RPMI7951 (cell line): ENCODE results near the gene PTPRN2. TPM values are rescaled to one million over a fixed set of nuclear protein-coding genes. Genes with fewer than 3 reads are reported as not detected.
"Not testable (repeated sequence)": the region's sequence is repeated elsewhere in the genome, so short reads cannot be mapped to it uniquely, and the experiment has no call there.

Experiments used
- DNase-seq: peaks from one replicate; pipeline ENCODE4 v3.0.0-alpha.2; 2012; ENCODE audit warnings: low read depth
- total RNA-seq: library from RNA; depleted of rRNA; stranded (reverse); fragments of >200 nt; shearing (Covaris generic); gene quantifications from 2 replicates; pipeline ENCODE4 v1.2.3, GENCODE V29; 2014

PTPRN2 gene
- total RNA-seq, 1 experiment from 2014 or later: 9.0 TPM

- no peak for DNase-seq
Observed at GRCh38 chr7:157736341-157736740, 851.3 kb downstream of the PTPRN2 start.

GRCh38 chr7:157735826-157736225 lies 851.8 kb downstream of the PTPRN2 start:
- no peak for DNase-seq

- no peak for DNase-seq
Observed at GRCh38 chr7:157734676-157735640, 852.7 kb downstream of the PTPRN2 start.

DNA sequence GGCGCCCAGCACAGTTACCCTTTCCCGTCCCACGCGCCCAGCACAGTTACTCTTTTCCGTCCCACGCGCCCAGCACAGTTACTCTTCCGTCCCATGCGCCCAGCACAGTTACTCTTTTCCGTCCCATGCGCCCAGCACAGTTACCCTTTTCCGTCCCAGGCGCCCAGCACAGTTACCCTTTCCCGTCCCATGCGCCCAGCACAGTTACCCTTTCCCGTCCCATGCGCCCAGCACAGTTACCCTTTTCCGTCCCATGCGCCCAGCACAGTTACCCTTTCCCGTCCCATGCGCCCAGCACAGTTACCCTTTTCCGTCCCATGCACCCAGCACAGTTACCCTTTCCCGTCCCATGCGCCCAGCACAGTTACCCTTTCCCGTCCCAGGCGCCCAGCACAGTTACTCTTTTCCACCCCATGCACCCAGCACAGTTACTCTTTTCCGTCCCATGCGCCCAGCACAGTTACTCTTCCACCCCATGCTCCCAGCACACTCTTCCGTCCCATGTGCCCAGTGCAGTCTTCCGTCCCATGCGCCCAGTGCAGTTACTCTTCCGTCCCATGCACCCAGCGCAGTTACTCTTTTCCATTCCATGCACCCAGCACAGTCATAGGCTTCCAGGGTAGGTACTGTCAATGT lies 853.7 kb downstream of the PTPRN2 start:
- DNase-seq: not testable (repeated sequence)

DNA sequence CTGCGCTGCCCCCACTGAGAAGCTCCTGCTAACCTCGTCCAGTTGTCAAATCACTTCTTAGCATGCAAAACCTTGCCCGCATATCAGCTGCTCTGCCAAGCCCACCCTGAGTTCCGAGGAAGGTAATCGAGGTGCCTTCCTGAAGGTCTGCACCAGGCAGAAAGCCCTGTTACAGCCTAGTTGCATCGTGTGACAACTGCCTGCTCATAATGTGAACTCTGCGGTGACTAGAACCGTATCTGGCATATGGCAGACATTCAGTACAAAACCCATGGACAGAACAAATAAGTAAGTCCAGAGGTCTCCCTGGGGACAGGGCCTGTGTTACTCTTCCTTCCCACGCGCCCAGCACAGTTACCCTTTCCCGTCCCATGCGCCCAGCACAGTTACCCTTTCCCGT lies 856.5 kb downstream of the PTPRN2 start:
- no peak for DNase-seq

GRCh38 chr7:157730614-157731013 lies 857.0 kb downstream of the PTPRN2 start:
- DNase-seq: no peak

DNA sequence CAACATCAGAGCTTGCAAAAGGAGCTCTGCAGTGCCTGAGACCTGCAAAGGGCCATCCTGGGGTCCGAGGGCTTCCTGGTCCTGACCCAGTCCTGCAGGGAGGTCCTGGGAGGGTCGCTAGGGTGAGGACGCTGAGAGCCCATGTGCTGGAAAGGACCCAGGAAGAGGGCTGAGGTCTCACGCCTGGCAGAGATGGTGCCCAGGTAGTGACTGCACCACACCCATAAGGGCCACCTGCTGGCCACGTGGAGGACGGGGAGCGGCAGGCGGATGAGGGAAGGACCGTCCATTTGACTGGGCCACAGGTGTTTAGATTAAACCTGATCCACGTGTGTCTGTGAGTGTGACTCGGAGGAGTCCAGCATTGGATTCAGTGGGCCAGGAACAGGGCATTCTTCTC lies 858.1 kb downstream of the PTPRN2 start:
- no peak for DNase-seq

DNA sequence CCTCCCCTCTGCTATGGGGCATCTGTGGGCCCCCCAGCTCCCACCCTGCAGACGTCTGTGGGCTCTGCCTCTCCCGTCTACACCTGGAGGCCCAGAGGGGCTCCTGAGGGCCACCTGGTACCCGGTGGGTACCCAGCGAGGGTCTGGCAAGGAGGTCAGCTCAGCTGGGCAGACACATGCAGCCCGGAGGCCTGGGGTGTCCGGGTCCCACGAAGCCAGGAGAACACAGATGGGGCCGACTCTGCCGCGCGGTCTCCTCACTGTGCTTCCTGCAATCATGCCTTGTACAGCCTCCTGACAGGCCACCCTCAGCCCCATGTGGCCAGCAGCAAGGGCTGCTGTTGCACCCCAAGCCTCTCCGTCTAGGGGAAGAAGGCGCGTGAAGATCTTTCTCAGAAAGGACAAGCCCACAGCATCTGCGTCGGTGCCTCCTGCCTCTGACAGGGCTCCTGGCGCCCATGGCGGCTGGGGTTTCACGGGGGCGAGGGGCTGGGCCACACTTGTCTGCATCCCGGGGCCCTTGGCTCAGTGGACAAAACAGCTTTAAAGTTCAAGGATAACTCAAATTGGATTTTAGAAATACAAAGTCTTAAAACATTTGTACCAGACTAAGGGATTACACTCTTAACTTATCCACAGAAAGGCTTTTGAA lies 859.5 kb downstream of the PTPRN2 start:
- DNase-seq: no peak

- DNase-seq: no peak
Observed at GRCh38 chr7:157726764-157727163, 860.9 kb downstream of the PTPRN2 start.

DNA sequence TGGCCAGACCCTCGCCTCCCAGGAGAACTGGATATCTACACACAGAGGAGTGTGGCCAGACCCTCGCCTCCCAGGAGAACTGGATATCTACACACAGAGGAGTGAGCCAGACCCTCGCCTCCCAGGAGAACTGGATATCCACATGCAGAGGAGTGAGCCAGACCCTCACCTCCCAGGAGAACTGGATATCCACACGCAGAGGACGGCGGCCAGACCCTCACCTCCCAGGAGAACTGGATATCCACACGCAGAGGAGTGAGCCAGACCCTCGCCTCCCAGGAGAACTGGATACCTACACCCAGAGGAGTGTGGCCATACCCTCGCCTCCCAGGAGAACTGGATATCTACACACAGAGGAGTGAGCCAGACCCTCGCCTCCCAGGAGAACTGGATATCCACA lies 862.3 kb downstream of the PTPRN2 start:
- not testable (repeated sequence) for DNase-seq

GRCh38 chr7:157723205-157723604 lies 864.4 kb downstream of the PTPRN2 start:
- DNase-seq: no peak

DNA sequence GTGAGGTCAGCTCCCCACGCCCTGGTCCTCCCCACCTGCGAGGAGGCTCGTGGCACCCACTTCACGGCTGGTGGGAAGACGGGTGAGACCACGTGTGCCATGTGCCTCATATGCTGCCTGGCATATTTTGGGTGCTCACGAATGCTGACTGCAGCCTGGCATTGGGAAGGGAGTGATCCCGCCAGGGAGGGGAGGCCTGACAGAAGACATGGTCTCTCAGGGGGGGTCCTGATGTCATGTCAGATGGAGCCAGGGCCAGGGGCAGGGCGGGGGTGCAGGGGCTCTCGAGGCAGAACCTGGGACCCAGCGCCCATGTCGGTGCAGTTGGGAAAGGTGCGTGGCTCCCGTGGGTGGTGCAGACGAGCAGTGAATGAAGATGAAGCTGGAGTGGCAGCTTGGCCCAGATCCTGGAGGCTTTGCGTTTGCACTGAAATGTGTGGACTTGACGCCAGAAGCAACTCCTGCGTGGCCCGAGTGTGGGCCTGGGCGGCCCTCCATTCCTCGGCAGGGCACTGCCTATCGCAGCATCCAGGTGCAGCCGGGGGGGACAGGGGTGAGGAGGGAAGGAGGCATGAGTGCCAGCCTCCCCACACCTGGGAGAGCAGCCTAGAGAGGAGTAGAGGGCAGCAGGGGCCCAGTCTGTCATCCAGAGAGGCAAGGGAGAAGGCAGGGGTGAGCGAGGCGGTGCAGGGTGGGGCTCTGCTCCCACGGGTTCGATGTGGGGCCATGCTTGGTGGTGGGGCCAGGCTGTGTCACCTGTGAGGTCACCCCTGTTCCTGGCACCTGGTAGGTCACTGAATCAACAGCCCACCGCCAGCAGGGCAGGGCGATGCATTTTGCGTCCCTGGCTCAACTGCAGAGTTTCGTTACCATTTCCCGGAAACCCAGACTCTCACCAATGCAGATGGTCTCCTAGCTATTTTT lies 865.2 kb downstream of the PTPRN2 start:
- DNase-seq: no peak

GRCh38 chr7:157721468-157722136 lies 866.0 kb downstream of the PTPRN2 start:
- no peak for DNase-seq

- no peak for DNase-seq
Observed at GRCh38 chr7:157719705-157720655, 867.6 kb downstream of the PTPRN2 start.

GRCh38 chr7:157719008-157719682 lies 868.5 kb downstream of the PTPRN2 start:
- no peak for DNase-seq

- DNase-seq: no peak
Observed at GRCh38 chr7:157718303-157719007, 869.2 kb downstream of the PTPRN2 start.

- DNase-seq: no peak
Observed at GRCh38 chr7:157717211-157718174, 870.1 kb downstream of the PTPRN2 start.
